HG02840 (cell line): Measurements from ENCODE around the gene SCGN.
"Not testable (repeated sequence)": the region's sequence is repeated elsewhere in the genome, so short reads cannot be mapped to it uniquely, and the experiment has no call there.

ENCODE experiments used
- ATAC-seq: cut with Tn5 transposase; IDR thresholded peaks from one replicate; pipeline ENCODE4 v1.9.1; 2021; ENCODE audit warnings: mild to moderate bottlenecking, moderate library complexity, moderate number of reproducible peaks; ENCODE audit not compliant: unreplicated experiment, low FRiP score

The SCGN gene

GRCh38 chr6:25715794-25716193 lies 63.8 kb downstream of the SCGN start:
- ATAC-seq, result no peak

- ATAC-seq, result no peak
Measured at GRCh38 chr6:25717866-25718740, 66.1 kb downstream of the SCGN start.

GRCh38 chr6:25726122-25726911 lies 74.3 kb downstream of the SCGN start:
- no peak for ATAC-seq

GRCh38 chr6:25727028-25727427 lies 75.0 kb downstream of the SCGN start:
- no peak for ATAC-seq

GRCh38 chr6:25730907-25731306 lies 78.9 kb downstream of the SCGN start:
- no peak for ATAC-seq

- ATAC-seq, result no peak
Measured at GRCh38 chr6:25731721-25732120, 79.7 kb downstream of the SCGN start.

GRCh38 chr6:25732468-25733198 lies 80.6 kb downstream of the SCGN start:
- no peak for ATAC-seq

GRCh38 chr6:25735261-25735660 lies 83.2 kb downstream of the SCGN start:
- no peak for ATAC-seq

GRCh38 chr6:25743868-25744267 lies 91.9 kb downstream of the SCGN start:
- no peak for ATAC-seq

GRCh38 chr6:25745836-25746235 lies 93.8 kb downstream of the SCGN start:
- ATAC-seq, result no peak

GRCh38 chr6:25746968-25747367 lies 95.0 kb downstream of the SCGN start:
- no peak for ATAC-seq

- no peak for ATAC-seq
Measured at GRCh38 chr6:25747477-25747876, 95.5 kb downstream of the SCGN start.

GRCh38 chr6:25748049-25748448 lies 96.0 kb downstream of the SCGN start:
- ATAC-seq, result no peak

GRCh38 chr6:25748601-25749517 lies 96.8 kb downstream of the SCGN start:
- not testable (repeated sequence) for ATAC-seq

GRCh38 chr6:25749837-25750236 lies 97.8 kb downstream of the SCGN start:
- ATAC-seq, result no peak

- ATAC-seq, result no peak
Measured at GRCh38 chr6:25750906-25751305, 98.9 kb downstream of the SCGN start.
